PC-3 (cell line): ENCODE results near the gene PTPRN2. TPM values are rescaled to one million over a fixed set of nuclear protein-coding genes. Genes with fewer than 3 reads are reported as not detected.

Experiments
- ATAC-seq: fragments of 200-7000 bp; cut with Tn5 transposase; 2 replicates; pipeline ENCODE4 v1.9.1; 2020; ENCODE audit warnings: mild to moderate bottlenecking, moderate library complexity
- BruUV-seq: library from RNA; stranded (reverse); fragments of 400-500 nt; replicated peaks from 2 replicates; lab custom pipeline; 2021; lab: Mats Ljungman, UMichigan
- CTCF ChIA-PET: fragments of 300-600 bp; sonication (Branson Sonifier 250); formaldehyde crosslinking; loops from one replicate; lab custom pipeline; 2022; ENCODE audit warnings: antibody characterized with exemption; lab: Charles Lee
- POLR2A ChIA-PET: fragments of 300-600 bp; sonication (Branson Sonifier 250); formaldehyde crosslinking; loops from one replicate; lab custom pipeline; 2022; ENCODE audit warnings: antibody characterized with exemption; ENCODE audit not compliant: unreplicated experiment; lab: Charles Lee
- DNase-seq: peaks from one replicate; pipeline ENCODE4 v3.0.0-alpha.2; 2015
- H2AFZ ChIP-seq: fragments of 300-600 bp; sonication (generic); 2 replicates; pipeline ENCODE4 v1.6.0; 2016; ENCODE audit warnings: antibody characterized with exemption, low read length
- H3F3A ChIP-seq: fragments of 300-600 bp; sonication (generic); one replicate; pipeline ENCODE4 v1.6.0; 2017; ENCODE audit warnings: antibody characterized with exemption, low read length, control low read depth, mild to moderate bottlenecking; ENCODE audit not compliant: unreplicated experiment
- H3K27ac ChIP-seq: fragments of 300-600 bp; sonication (generic); 2 replicates; pipeline ENCODE4 v1.5.1; 2016; ENCODE audit warnings: mild to moderate bottlenecking, low read length
- H3K27me3 ChIP-seq: fragments of 300-600 bp; sonication (generic); 2 replicates; pipeline ENCODE4 v1.6.1; 2016; ENCODE audit warnings: low read length, mixed read lengths
- H3K36me3 ChIP-seq: fragments of 300-600 bp; sonication (generic); 2 replicates; pipeline ENCODE4 v1.6.1; 2016; ENCODE audit warnings: low read depth, mixed run types, low read length, mixed read lengths
- H3K4me1 ChIP-seq: fragments of 300-600 bp; sonication (generic); 2 replicates; pipeline ENCODE4 v1.5.1; 2016; ENCODE audit warnings: low read length; ENCODE audit not compliant: insufficient read depth
- H3K4me2 ChIP-seq: fragments of 300-600 bp; sonication (generic); 2 replicates; pipeline ENCODE4 v1.6.0; 2016; ENCODE audit warnings: low read length
- H3K4me3 ChIP-seq: fragments of 300-600 bp; sonication (generic); 2 replicates; pipeline ENCODE4 v1.5.1; 2016; ENCODE audit warnings: mild to moderate bottlenecking, low read length, mixed read lengths
- H3K79me2 ChIP-seq: fragments of 300-600 bp; sonication (generic); 2 replicates; pipeline ENCODE4 v1.6.1; 2017; ENCODE audit warnings: low read length, mixed read lengths
- H3K9ac ChIP-seq: fragments of 300-600 bp; sonication (generic); 2 replicates; pipeline ENCODE4 v1.6.0; 2016; ENCODE audit warnings: mild to moderate bottlenecking, low read length
- H3K9me2 ChIP-seq: fragments of 300-600 bp; sonication (generic); replicated peaks from 2 replicates; pipeline ENCODE4 v1.6.1; 2016; ENCODE audit warnings: mixed run types, low read length, mixed read lengths
- H3K9me3 ChIP-seq: fragments of 300-600 bp; sonication (generic); 2 replicates; pipeline ENCODE4 v1.6.1; 2016; ENCODE audit warnings: low read length, mixed read lengths
- H4K20me1 ChIP-seq: fragments of 300-600 bp; sonication (generic); 2 replicates; pipeline ENCODE4 v1.6.1; 2016; ENCODE audit warnings: low read length, mixed read lengths
- CTCF ChIP-seq: fragments of 300-600 bp; sonication (generic); conservative IDR thresholded peaks from 2 replicates; pipeline ENCODE4 v1.5.1; 2017; ENCODE audit warnings: antibody characterized with exemption, low read depth, mild to moderate bottlenecking, low read length
- EZH2 ChIP-seq: fragments of 300-600 bp; sonication (generic); IDR thresholded peaks from one replicate; pipeline ENCODE4 v1.6.1; 2017; ENCODE audit warnings: antibody characterized with exemption, mild to moderate bottlenecking, low read length; ENCODE audit not compliant: unreplicated experiment
- EZH2phosphoT487 ChIP-seq: fragments of 300-600 bp; sonication (generic); IDR thresholded peaks from 2 replicates; pipeline ENCODE4 v1.6.1; 2018; ENCODE audit warnings: mild to moderate bottlenecking, antibody characterized with exemption, low read length, borderline replicate concordance
- intact Hi-C: fragments of 100-400 bp; cut with micrococcal nuclease; formaldehyde crosslinking; loops from 2 replicates; pipeline ENCODE4 v1.9.0; 2023
- total RNA-seq: library from RNA; depleted of rRNA; stranded (reverse); fragments of >200 nt; gene quantifications from 2 replicates; pipeline ENCODE4 v1.2.3, GENCODE V29; 2014

Gene PTPRN2
- total RNA-seq, 1 experiment from 2014 or later: 3.2 TPM

DNA sequence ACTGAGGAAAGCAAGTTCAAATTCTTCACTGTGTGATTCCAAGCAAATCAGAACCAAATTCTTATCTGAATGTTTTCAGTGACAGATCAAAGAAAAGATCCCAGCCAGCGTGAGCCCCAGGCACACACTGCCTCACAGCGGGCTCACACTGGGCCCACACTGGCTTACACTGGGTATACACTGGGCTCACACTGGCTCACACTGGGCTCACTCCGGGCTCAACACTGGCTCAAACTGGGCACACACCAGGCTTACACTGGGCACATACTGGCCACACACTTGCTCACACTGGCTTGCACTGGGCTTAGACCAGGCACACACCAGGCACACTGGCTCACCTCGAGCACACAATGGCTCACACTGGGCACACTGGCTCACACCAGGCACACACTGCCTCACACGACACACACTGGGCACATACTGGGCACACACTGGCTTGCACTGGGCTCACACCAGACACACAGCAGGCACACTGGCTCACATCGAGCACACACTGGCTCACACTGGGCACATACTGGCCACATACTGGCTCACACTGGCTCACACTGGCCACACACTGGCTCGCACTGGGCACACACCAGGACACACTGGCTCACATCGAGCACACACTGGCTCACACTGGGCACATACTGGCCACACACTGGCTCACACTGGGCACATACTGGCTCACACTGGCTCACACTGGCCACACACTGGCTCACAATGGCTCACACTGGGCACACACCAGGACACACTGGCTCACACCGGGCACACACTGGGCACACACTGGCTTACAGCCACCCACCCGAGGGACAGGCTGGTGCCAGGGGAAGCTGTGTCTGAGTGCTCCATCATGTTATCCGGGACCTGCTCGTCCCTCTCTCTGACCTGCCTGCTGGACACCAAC, 156.3 kb downstream of the PTPRN2 start:
- ChIA-PET CTCF (no interaction called here), POLR2A (no interaction called here)
- Histone ChIP-seq H3F3A (peaks cover 5% of the 10 kb centered on the region), H3K4me3 (peak overlapping the region; percentile 33; the same call in 1 of the 2 replicates), H3K9ac (peak overlapping the region; percentile 95), H3K4me2 (peak overlapping the region; percentile 81), H4K20me1 (no peaks in the 10 kb centered on the region), H2AFZ (no peak overlapping the region), H3K36me3 (no peaks in the 10 kb centered on the region), H3K79me2 (no peaks in the 10 kb centered on the region), H3K27me3 (0 out of 2 replicates have a peak, but pooled peaks cover 8% of the 10 kb centered on the region), H3K9me3 (no peaks in the 10 kb centered on the region), H3K4me1 (peaks cover 19% of the 10 kb centered on the region), H3K9me2 (no peaks in the 10 kb centered on the region), H3K27ac (peak overlapping the region; percentile 99)
- DNase-seq (no peak), ATAC-seq (no peak)
- intact Hi-C loops: loop anchor here (5.0 to 10.0 kb wide), 2 partner anchors 154 to 216 kb away; partner anchors contain the start of gene PTPRN2
- no TSS peak for BruUV-seq
- no peak for TF ChIP-seq CTCF
- TF ChIP-seq EZH2: no peak
- TF ChIP-seq EZH2phosphoT487: no peak

- H3F3A ChIP-seq: peaks cover 5% of the 10 kb centered on the region
- TF ChIP-seq CTCF (no peak), EZH2phosphoT487 (no peak), EZH2 (no peak)
- BruUV-seq: no TSS peak
- H3K79me2 ChIP-seq: no peaks in the 10 kb centered on the region
- H4K20me1 ChIP-seq: no peaks in the 10 kb centered on the region
- POLR2A ChIA-PET: no interaction called here
- 0 out of 2 replicates have a peak, but pooled peaks cover under 1% of the 10 kb centered on the region for H3K27me3 ChIP-seq
- intact Hi-C loops: loop anchor here (5.0 to 10.0 kb wide), 2 partner anchors 154 to 217 kb away; partner anchors contain the start of gene PTPRN2
- no peak overlapping the region for H3K4me2 ChIP-seq
- CTCF ChIA-PET: no interaction called here
- H3K36me3 ChIP-seq: no peaks in the 10 kb centered on the region
- ATAC-seq (no peak), DNase-seq (no peak)
- no peaks in the 10 kb centered on the region for H3K9me2 ChIP-seq
- no peak overlapping the region for H2AFZ ChIP-seq
- no peak overlapping the region; the same call in 1 of the 2 replicates for H3K9ac ChIP-seq
- peak overlapping the region; percentile 99; the same call in 1 of the 2 replicates for H3K27ac ChIP-seq
- no peaks in the 10 kb centered on the region for H3K9me3 ChIP-seq
- H3K4me1 ChIP-seq: peaks cover 19% of the 10 kb centered on the region
- no peak overlapping the region for H3K4me3 ChIP-seq
Observed at GRCh38 chr7:158430308-158431034, 157.2 kb downstream of the PTPRN2 start.
